GM12872 (cell line): ENCODE measurements around the gene TBRG4.

Source experiments
- CTCF ChIP-seq: IDR thresholded peaks from 3 replicates; pipeline ENCODE4 v1.5.1; 2011; ENCODE audit warnings: low read depth, mild to moderate bottlenecking, low read length, moderate library complexity; ENCODE audit not compliant: insufficient read depth

The TBRG4 gene

DNA sequence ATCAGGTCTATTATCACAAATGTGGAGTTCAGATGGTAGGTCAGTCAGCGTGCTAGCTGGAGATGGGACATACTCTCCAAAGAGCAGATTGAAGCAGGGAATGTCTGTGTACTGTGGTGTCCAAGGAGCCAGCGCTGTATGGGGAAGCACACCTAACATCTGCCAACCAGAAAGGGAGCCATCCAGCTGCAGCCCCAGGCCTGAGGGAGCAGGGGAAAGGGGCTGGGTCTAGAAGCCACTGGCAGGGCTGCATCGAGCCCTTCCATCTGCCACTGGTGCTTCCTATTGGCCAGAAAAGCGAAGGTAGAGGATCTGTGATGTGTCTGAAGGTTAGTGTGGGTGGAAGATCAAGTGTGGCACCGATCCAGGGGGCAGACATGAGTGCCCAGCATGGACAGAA lies 38.1 kb upstream of the TBRG4 start:
- TF ChIP-seq CTCF = no peak

- no peak for TF ChIP-seq CTCF
Observed at GRCh38 chr7:45148653-45148973, 37.1 kb upstream of the TBRG4 start.

DNA sequence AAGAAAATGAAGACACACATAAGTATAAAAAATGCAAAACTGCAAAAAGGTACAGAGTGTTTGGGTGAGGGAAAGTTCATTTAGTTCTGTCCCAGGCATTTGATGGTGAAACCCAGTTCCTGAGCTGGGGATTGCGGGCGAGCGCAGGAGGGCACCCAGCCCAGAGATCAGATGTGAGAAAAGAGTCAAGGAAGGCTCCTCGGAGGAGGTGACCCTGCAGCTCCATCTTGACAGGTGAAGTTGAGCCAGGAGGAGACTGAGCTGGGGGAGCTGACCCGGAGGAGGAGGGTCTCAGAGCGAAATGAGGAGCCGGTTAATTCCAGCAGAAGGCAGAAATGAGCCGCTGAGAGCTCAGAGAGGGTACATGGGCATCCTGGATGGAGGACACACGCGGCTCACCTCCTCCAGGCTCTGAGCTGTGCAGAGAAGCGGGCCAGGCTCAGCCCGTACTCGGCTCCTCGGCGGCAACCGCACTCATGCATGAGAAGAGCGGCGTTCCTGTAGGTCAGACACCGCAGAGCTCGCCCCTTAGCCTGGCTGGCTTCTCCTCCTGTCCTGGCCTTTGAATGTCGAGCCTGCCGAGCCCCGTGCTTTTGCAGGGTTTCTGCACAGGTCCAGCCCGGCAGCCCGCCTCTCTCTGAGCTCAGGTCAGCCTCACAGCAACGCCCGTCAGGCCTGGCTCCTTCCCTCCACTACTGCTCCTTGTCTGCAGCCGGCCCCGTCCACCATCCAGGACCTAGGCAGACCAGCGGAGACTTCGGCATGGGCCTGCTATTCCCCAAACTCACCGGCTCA lies 36.6 kb upstream of the TBRG4 start:
- no peak for TF ChIP-seq CTCF

- TF ChIP-seq CTCF = 0 out of 3 replicates have a peak, but pooled peaks have one; percentile 30
Observed at GRCh38 chr7:45146531-45147379, 35.3 kb upstream of the TBRG4 start.

DNA sequence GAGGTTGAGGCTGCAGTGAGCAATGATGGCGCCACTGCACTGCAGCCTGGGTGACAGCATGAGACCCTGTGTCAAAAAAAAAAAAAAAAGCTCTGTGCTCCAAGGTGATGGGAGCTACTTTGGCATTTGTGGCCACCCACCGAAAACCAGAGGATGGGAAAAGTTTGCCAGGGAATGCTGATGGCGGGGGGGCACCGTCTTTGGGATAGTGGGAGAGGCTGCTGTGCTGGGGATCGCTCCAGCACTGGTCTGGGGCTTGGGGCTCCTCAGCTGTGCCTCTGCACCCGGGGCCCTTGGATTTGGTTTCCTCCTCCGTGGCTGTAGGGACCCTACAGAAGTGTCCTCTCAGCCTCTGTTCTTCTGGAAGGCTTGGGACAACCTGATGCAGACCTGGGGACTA lies 34.4 kb upstream of the TBRG4 start:
- no peak for TF ChIP-seq CTCF

DNA sequence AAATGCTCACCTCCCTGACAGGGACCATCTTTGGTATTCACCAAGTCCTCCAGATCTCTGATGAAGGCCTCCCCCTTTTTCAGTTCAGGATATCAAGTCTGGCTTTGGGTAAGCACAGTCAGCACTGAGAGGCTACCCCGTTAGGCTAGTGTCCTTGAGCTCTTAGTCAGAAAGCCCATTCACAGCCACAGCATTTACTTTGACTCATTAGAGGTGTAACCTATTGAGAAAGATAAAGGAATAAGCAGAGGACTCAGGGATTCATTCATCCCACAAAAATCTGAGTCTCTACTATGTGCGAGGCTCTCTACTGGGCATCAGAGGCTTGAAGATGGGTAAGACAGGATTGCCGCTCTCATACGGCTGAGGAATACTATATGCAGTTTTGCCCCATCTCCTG lies 32.1 kb upstream of the TBRG4 start:
- no peak for TF ChIP-seq CTCF

- no peak for TF ChIP-seq CTCF
Observed at GRCh38 chr7:45140827-45141226, 29.3 kb upstream of the TBRG4 start.
